ENCODE results near the gene XRCC5.
"Not testable (repeated sequence)": the region's sequence is repeated elsewhere in the genome, so short reads cannot be mapped to it uniquely, and the experiment has no call there.

XRCC5 gene

GRCh38 chr2:216108967-216109921, at the start of gene XRCC5:
XRCC5 (plus strand) TSS chr2:216109348; CDS start chr2:216109437, 89 bp downstream.
- peak; percentile 97 for DNase-seq

GRCh38 chr2:216064014-216064630, 45.0 kb upstream of the XRCC5 start:
- no peak for DNase-seq

- no peak for DNase-seq
Observed at GRCh38 chr2:216064665-216065064, 44.5 kb upstream of the XRCC5 start.

- DNase-seq: no peak
Observed at GRCh38 chr2:216066230-216066629, 42.9 kb upstream of the XRCC5 start.

GRCh38 chr2:216069028-216069427, 40.1 kb upstream of the XRCC5 start:
- DNase-seq: no peak

GRCh38 chr2:216070195-216070594, 39.0 kb upstream of the XRCC5 start:
- no peak for DNase-seq

GRCh38 chr2:216071111-216071851, 37.9 kb upstream of the XRCC5 start:
- DNase-seq: no peak

- DNase-seq: no peak
Observed at GRCh38 chr2:216072473-216072872, 36.7 kb upstream of the XRCC5 start.

GRCh38 chr2:216073773-216074172, 35.4 kb upstream of the XRCC5 start:
- DNase-seq: no peak

- DNase-seq: no peak
Observed at GRCh38 chr2:216074380-216074779, 34.8 kb upstream of the XRCC5 start.

GRCh38 chr2:216074794-216075193, 34.4 kb upstream of the XRCC5 start:
- no peak for DNase-seq

- no peak for DNase-seq
Observed at GRCh38 chr2:216075510-216076485, 33.4 kb upstream of the XRCC5 start.

GRCh38 chr2:216078776-216079175, 30.4 kb upstream of the XRCC5 start:
- DNase-seq: no peak

- DNase-seq: not testable (repeated sequence)
Observed at GRCh38 chr2:216080048-216080447, 29.1 kb upstream of the XRCC5 start.

- DNase-seq: no peak
Observed at GRCh38 chr2:216081012-216081411, 28.1 kb upstream of the XRCC5 start.

GRCh38 chr2:216081487-216082116, 27.5 kb upstream of the XRCC5 start, which contains the start of the genes PECR and TMEM169:
PECR (minus strand) TSS chr2:216081809; CDS start chr2:216081741, 68 bp downstream.
TMEM169 (plus strand) TSS chr2:216081919; CDS start chr2:216095964, 14,045 bp downstream.
- peak; percentile 34 for DNase-seq

- no peak for DNase-seq
Observed at GRCh38 chr2:216082117-216082711, 26.9 kb upstream of the XRCC5 start.

- no peak for DNase-seq
Observed at GRCh38 chr2:216082805-216083204, 26.3 kb upstream of the XRCC5 start.

- DNase-seq: no peak
Observed at GRCh38 chr2:216083464-216084281, 25.5 kb upstream of the XRCC5 start.

- no peak for DNase-seq
Observed at GRCh38 chr2:216084547-216084946, 24.6 kb upstream of the XRCC5 start.
